ENCODE results near the gene BCL7B. TPM values are rescaled to one million over a fixed set of nuclear protein-coding genes. Genes with fewer than 3 reads are reported as not detected.

Gene BCL7B
- total and polyA plus RNA-seq, 2 of the 13 experiments (the other 11 are each of a cell fraction or from before 2014, with no cell fraction given): 24.3 to 38.2 TPM

GRCh38 chr7:73521636-73522104 is 35.8 kb downstream of the BCL7B start (continued):
- TF ChIP-seq ZHX2 (IDR thresholded peaks at IDR 0.05; ENCODE audit: low read depth) (no peak), ZHX2 (CRISPR knock-in tag; IDR thresholded peaks at IDR 0.05; ENCODE audit: borderline replicate concordance) (peak; percentile 49; the same call in 1 of the 2 replicates), ZNF430 (CRISPR knock-in tag; IDR thresholded peaks at IDR 0.05) (no peak; the same call in 1 of the 2 replicates), THAP7 (CRISPR knock-in tag; IDR thresholded peaks at IDR 0.05) (no peak), ZFP36L2 (CRISPR knock-in tag; IDR thresholded peaks at IDR 0.05) (no peak), FOXP4 (CRISPR knock-in tag; IDR thresholded peaks at IDR 0.05) (no peak), NFE2L2 (IDR thresholded peaks at IDR 0.05; ENCODE audit: low read length) (no peak), SRSF1 (optimal IDR thresholded peaks at IDR 0.05; ENCODE audit: low read depth, low read length) (no peak), MXD3 (CRISPR knock-in tag; IDR thresholded peaks at IDR 0.05) (0 out of 2 replicates have a peak, but pooled peaks have one; percentile 3), TIGD3 (CRISPR knock-in tag; IDR thresholded peaks at IDR 0.05; ENCODE audit: borderline replicate concordance) (no peak), ZNF558 (CRISPR knock-in tag; IDR thresholded peaks at IDR 0.05; ENCODE audit: borderline replicate concordance) (peak; percentile 50; the same call in 1 of the 2 replicates), PAXIP1 (CRISPR knock-in tag; conservative IDR thresholded peaks at IDR 0.05) (no peak), NCOA1 (CRISPR knock-in tag; IDR thresholded peaks at IDR 0.05) (0 out of 2 replicates have a peak, but pooled peaks have one; percentile 11), ZNF329 (CRISPR knock-in tag; IDR thresholded peaks at IDR 0.05; ENCODE audit: low read depth) (0 out of 2 replicates have a peak, but pooled peaks have one; percentile 40), MTA1 (CRISPR knock-in tag; IDR thresholded peaks at IDR 0.05; ENCODE audit: borderline replicate concordance) (no peak)
